ENCODE measurements around the gene DSG3.

The DSG3 gene

GRCh38 chr18:31516437-31516836 is 68.9 kb downstream of the DSG3 start:
- DNase-seq (ENCODE audit: low spot score), result no peak

- no peak for DNase-seq (ENCODE audit: low spot score)
Observed at GRCh38 chr18:31526374-31526773, 78.8 kb downstream of the DSG3 start.

All from AG08395 (cell line).